Loucy (cell line): ENCODE results near the gene PBRM1.

ENCODE experiments used
- CTCF ChIP-seq: fragments of 200-600 bp; sonication (generic); conservative IDR thresholded peaks from 2 replicates; pipeline ENCODE4 v1.5.1; 2014; ENCODE audit warnings: mild to moderate bottlenecking, antibody characterized with exemption, low read length
- EZH2phosphoT487 ChIP-seq: fragments of 200-600 bp; IDR thresholded peaks from 2 replicates; pipeline ENCODE4 v1.6.1; 2018; ENCODE audit warnings: antibody characterized with exemption, mild to moderate bottlenecking, moderate library complexity, borderline replicate concordance

DNA sequence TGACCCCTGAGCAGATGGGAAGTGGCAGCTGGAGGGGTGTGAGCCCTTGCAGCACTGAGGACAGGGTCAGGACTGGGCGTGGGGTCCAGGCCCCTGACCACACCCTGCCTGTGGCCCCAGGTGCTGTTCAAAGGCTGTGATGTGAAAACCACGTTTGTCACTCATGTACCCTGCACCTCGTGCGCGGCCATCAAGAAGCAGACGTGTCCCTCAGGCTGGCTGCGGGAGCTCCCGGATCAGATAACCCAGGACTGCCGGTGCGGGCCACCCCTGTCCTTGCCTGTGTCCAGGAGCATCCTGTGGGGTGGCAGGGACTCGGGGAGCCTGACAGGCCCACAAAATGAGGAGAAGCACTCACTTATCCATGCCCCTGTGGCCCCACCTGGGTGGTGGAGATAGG lies 184.7 kb downstream of the PBRM1 start:
- TF ChIP-seq EZH2phosphoT487 (no peak), CTCF (no peak)
